Heart right ventricle (tissue), 16 donors: ENCODE results near the gene UROS. TPM values are rescaled to one million over a fixed set of nuclear protein-coding genes. Genes with fewer than 3 reads are reported as not detected.

Experiments used
- ATAC-seq, 8 donors: fragments of 200-7000 bp; cut with Tn5 transposase; one replicate each; pipeline ENCODE4 v1.9.1; 2020; ENCODE audit warnings: mild to moderate bottlenecking in 8 of 8, moderate library complexity in 8 of 8, moderate number of reproducible peaks in 1 of 8
- DNase-seq, 2 donors: peaks; one replicate each; pipeline ENCODE4 v3.0.0-alpha.2; 2020
- H3K27ac ChIP-seq, 10 donors: fragments of 200-600 bp; sonication (generic) in 2 of 10; one replicate each; pipeline versions ENCODE4 v1.5.0 to v1.8.0; 2020 to 2022; ENCODE audit warnings: mild to moderate bottlenecking in 3 of 10
- H3K27me3 ChIP-seq, 7 donors: fragments of 200-600 bp; one replicate each; pipeline ENCODE4 v1.8.0; 2021 to 2022; ENCODE audit warnings: mild to moderate bottlenecking in 2 of 7
- H3K36me3 ChIP-seq, 9 donors: fragments of 200-600 bp; sonication (generic) in 1 of 9; one replicate each; pipeline versions ENCODE4 v1.5.0 to v1.8.0; 2020 to 2022; ENCODE audit warnings: mild to moderate bottlenecking in 2 of 9
- H3K4me1 ChIP-seq, 9 donors: fragments of 200-600 bp; sonication (generic) in 1 of 9; one replicate each; pipeline versions ENCODE4 v1.5.0 to v1.8.0; 2020 to 2022; ENCODE audit warnings: mild to moderate bottlenecking in 4 of 9
- H3K4me3 ChIP-seq, 10 donors: fragments of 200-600 bp; sonication (generic) in 2 of 10; one replicate each; pipeline versions ENCODE4 v1.5.0 to v1.8.0; 2020 to 2022; ENCODE audit warnings: mild to moderate bottlenecking in 7 of 10, moderate library complexity in 2 of 10
- H3K9me3 ChIP-seq, 11 donors: fragments of 200-600 bp in 10 of 11; sonication (generic) in 2 of 11; one replicate each; pipeline versions ENCODE4 v1.5.0 to v1.8.0; 2013 to 2022; ENCODE audit warnings: mild to moderate bottlenecking in 2 of 11, control low read depth in 1 of 11, moderate library complexity in 1 of 11
- CTCF ChIP-seq, 9 donors: fragments of 200-600 bp; sonication (generic) in 2 of 9; IDR thresholded peaks; one replicate each; pipeline versions ENCODE4 v1.5.0 to v1.8.0; 2021 to 2022; ENCODE audit warnings: antibody characterized with exemption in 9 of 9, mild to moderate bottlenecking in 5 of 9, moderate library complexity in 1 of 9
- WGBS, 2 donors: extraction: QIAGEN DNeasy Blood & Tissue Kit; methylation state at CpG; one replicate each; pipeline ENCODE4 v1.1.7; 2013; ENCODE audit warnings: inconsistent platforms in 1 of 2; 5-methylcytosine and 5-hydroxymethylcytosine counted together
- intact Hi-C, 10 donors: fragments of 100-400 bp; cut with DNase I; formaldehyde crosslinking; loops; one replicate each; pipeline versions ENCODE4 v1.11.1 to v1.14.2; 2022
- polyA plus RNA-seq, 2 donors: library from polyadenylated mRNA; stranded (reverse); fragments of 200-250 nt; gene quantifications; one replicate each; pipeline ENCODE4 v1.2.3, GENCODE V29; 2013
- total RNA-seq, 10 donors: library from RNA; stranded (reverse); fragmentation: NEBNext Ultra II Directional in 3 of 10; extraction: Animal tissue kit (Norgen Biotek cat#: 25700) in 3 of 10; gene quantifications; one replicate each; pipeline versions ENCODE4 v1.2.1 to v1.2.4, GENCODE V29; 2021 to 2023
- donor health status: Arrhythmogenic right ventricular cardiomyopathy.
- donor health status: ischemic (EF 13 %, LVEDD 7.1; RV severe dilation, severe dysfunction).
- donor health status: healthy with polysubstance abuse.
- donor health status: DM: no; HTN: yes; CAD: no.
- donor health status: DM: no; HTN: no; CAD: no.
- donor health status: ischemic (EF 25% LVEDD 6.9; RV normal size, moderate dysfunction).
- donor health status: ischemic (EF 25% LVEDD 5.7; RV mildly dilated, moderate dysfunction).
- donor health status: healthy.
- donor health status: DM: yes; HTN: yes; CAD: no.
- donor health status: Ischemic cardiomyopathy.
- donor health status: ischemic (EF 35%, LVEDD 5.7; RV mildly dilated, moderate dysfunction).
- donor health status: nonischemic (EF 11% LVEDD 7.7; RV severe dilation, severe dysfunction).
- donor health status: DM: yes; HTN: yes; CAD: no.
- donor health status: PGD.
- donor health status: ischemic (EF 29% LVEDD 5.4; RV normal size, mild dysfunction).
- donor health status: nonischemic (EF 23%, LVEDD 6.1; RV moderate dilation, normal function).

Gene UROS
- total and polyA plus RNA-seq, 12 donors, result 42.5 to 84.3 (median 70.8) TPM

DNA sequence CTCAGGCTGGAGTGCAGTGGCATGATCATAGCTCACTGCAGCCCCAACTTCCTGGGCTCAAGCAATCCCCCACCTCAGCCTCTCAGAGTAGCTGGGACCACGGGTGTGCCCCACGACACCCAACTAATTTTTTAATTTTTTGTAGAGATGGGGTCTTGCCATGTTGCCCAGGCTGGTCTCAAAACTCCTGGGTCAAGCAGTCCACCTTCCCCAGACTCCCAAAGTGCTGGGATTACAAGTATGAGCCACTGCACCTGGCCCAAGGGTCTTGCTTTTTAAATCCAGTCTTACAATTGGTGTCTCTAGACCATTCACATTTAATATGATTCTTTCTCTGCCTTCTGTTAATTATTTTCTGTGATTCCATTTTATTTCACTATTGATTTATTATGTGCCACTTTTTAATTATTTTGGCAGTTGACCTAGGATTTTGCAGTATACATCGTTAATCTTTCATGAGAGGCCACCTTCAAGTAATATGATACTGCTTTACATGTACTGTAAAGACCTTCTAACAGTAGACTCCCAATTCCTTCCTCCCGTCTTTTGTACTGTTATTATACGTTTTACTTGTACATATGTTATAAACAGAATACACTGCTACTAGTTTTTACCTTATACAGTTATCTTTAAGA, 66.1 kb downstream of the UROS start:
- intact Hi-C loops, result no loop called here
- Histone ChIP-seq H3K27me3 (no peaks in the 10 kb centered on the region), H3K4me3 (no peak overlapping the region), H3K9me3 (no peaks in the 10 kb centered on the region), H3K27ac (no peak overlapping the region), H3K4me1 (no peaks in the 10 kb centered on the region), H3K36me3 (peaks cover 0 to 100% (median 35%) of the 10 kb centered on the region in 9 donors)
- DNase-seq (no peak), ATAC-seq (no peak)
- no peak for TF ChIP-seq CTCF (IDR thresholded peaks at IDR 0.05)
- 94% methylated on average over 5 of the region's 5 CpGs for WGBS, 2 donors

DNA sequence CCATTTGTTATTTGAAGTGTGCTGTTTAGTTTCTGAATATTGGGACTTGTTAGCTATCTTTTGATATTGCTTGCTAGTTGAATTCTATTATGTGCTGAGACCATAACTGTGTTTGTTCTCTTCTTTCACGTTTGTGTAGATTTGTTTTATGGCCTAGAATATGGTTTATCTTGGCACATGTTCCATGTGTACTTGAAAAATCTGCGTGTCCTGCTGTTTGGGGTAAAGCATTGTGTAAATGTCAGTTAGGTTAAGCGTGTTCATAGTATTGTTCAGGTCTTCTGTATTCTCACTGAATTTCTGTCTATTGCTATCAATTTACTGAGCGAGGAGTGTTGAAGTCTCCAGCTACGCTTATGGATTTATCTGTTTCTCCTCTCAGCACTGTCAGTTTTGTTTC, 66.9 kb downstream of the UROS start:
- intact Hi-C loops, result no loop called here
- Histone ChIP-seq H3K36me3 (peaks cover 0 to 100% (median 40%) of the 10 kb centered on the region in 9 donors), H3K27ac (no peak overlapping the region), H3K4me3 (no peak overlapping the region), H3K9me3 (no peaks in the 10 kb centered on the region), H3K4me1 (no peaks in the 10 kb centered on the region), H3K27me3 (no peaks in the 10 kb centered on the region)
- WGBS, 2 donors, result 81 to 85% methylated on average over 5 of the region's 5 CpGs
- TF ChIP-seq CTCF (IDR thresholded peaks at IDR 0.05), result no peak
- ATAC-seq, result no peak
- DNase-seq, result no peak

GRCh38 chr10:125747417-125747816, 75.6 kb downstream of the UROS start:
- H3K27ac ChIP-seq, result no peak overlapping the region
- no peaks in the 10 kb centered on the region for H3K27me3 ChIP-seq
- DNase-seq (no peak), ATAC-seq (no peak)
- TF ChIP-seq CTCF (IDR thresholded peaks at IDR 0.05), result no peak
- intact Hi-C loops, result loop anchor here in 2 of 10 donors (1.0 to 10.0 kb wide), 2 partner anchors 16 to 97 kb away; no protein-coding TSS in a partner anchor
- H3K4me1 ChIP-seq, result no peaks in the 10 kb centered on the region
- H3K9me3 ChIP-seq, result no peaks in the 10 kb centered on the region
- H3K4me3 ChIP-seq, result no peak overlapping the region
- 93 to 94% methylated on average over 5 of the region's 5 CpGs for WGBS, 2 donors
- H3K36me3 ChIP-seq, result peaks cover 0 to 100% (median 85%) of the 10 kb centered on the region in 9 donors

DNA sequence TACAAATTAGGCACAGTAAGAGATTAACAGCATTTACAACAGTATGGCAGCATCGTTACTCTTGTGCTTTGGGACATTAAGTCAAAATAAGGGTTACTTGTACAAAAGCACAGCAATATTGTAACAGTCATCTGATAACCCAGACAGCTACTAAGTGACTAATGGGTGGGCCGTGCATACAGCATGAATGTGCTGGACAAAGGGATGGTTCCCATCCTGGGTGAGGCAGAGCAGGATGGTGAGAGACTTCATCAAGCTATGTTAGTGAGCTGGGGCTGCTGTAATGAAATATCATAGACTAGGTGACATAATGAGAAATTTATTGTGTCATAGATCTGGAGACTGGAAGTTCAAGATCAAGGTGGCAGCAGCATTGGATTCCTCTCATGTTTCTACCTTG, 78.1 kb downstream of the UROS start:
- no peak for DNase-seq

More for the DNA sequence above, 78.1 kb downstream of the UROS start:
- no peak for TF ChIP-seq CTCF (IDR thresholded peaks at IDR 0.05)
- no peaks in the 10 kb centered on the region for H3K4me1 ChIP-seq
- ATAC-seq, result no peak
- intact Hi-C loops, result loop anchor here in 1 of 10 donors (10.0 kb wide), 1 partner anchor 100 kb away; no protein-coding TSS in a partner anchor
- H3K9me3 ChIP-seq, result no peaks in the 10 kb centered on the region
- H3K36me3 ChIP-seq, result peaks cover 0 to 100% (median 89%) of the 10 kb centered on the region in 9 donors
- no peaks in the 10 kb centered on the region for H3K27me3 ChIP-seq
- no peak overlapping the region for H3K27ac ChIP-seq
- no peak overlapping the region for H3K4me3 ChIP-seq
- 97 to 100% methylated on average over 2 of the region's 2 CpGs for WGBS, 2 donors
